OCI-LY7 (cell line): Measurements from ENCODE around the gene PTPN18.

Experiments
- CTCF ChIP-seq: fragments of 200-600 bp; sonication (generic); conservative IDR thresholded peaks from 2 replicates; pipeline ENCODE4 v1.5.1; 2014; ENCODE audit warnings: mild to moderate bottlenecking, antibody characterized with exemption, low read length, moderate library complexity, mixed read lengths
- EZH2phosphoT487 ChIP-seq: fragments of 200-600 bp; sonication (generic); IDR thresholded peaks from 2 replicates; pipeline ENCODE4 v1.6.1; 2018; ENCODE audit warnings: low read depth, borderline replicate concordance, mild to moderate bottlenecking, mixed run types, antibody characterized with exemption, low read length, moderate library complexity, mixed read lengths

- TF ChIP-seq CTCF (no peak), EZH2phosphoT487 (no peak)
These were observed 42.0 kb upstream of the PTPN18 start for GRCh38 chr2:130313812-130314334.
